DMS 273 treated with DMSO at 0.1 percent for 48 hours (cell line): ENCODE data around the gene DNAJC22.
A peak's percentile ranks its signal among the peaks of the same experiment; 100 is the strongest.
"Not testable (repeated sequence)": the region's sequence is repeated elsewhere in the genome, so short reads cannot be mapped to it uniquely, and the experiment has no call there.

Experiments used
- DNase-seq: peaks from one replicate; lab custom pipeline; 2025; lab: John Stamatoyannopoulos, UW

The DNAJC22 gene

DNA sequence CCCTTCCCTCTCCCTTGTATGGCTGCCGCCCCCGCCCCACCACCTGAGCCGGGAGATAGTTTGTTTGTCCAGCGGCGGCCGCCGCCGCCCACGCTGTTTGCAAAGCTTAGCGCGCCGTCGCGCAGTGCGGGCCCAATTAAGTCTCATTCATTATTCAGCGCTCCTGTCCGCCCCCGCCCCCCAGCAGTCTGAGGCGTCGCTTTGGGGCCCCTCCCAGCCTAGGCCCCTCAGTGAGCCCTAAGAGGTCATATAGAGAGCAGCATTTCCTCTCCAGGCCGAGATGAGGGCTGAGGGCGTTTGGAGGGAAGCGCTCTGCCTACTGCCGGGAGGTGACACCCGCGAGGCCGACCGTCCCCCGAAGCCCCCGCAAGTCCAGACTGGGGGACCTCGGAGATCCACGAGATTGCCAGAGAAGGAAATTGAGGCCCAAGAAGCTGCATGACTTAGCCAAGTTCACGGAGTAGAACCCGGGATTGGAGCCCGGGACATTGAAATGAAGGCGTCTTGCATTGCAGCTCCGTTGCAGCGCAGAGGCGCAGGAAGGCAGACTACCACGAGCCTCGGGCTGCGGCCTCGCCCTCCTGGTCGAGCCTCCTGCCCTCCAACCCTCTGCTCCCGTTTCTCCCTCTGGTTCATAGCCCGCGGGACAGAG, at the start of gene DNAJC22:
TSS of gene DNAJC22 (plus strand) at position 230 of the 652 bp plus-strand sequence. CDS start 1,985 bp downstream, outside the sequence.
- no peak for DNase-seq

DNA sequence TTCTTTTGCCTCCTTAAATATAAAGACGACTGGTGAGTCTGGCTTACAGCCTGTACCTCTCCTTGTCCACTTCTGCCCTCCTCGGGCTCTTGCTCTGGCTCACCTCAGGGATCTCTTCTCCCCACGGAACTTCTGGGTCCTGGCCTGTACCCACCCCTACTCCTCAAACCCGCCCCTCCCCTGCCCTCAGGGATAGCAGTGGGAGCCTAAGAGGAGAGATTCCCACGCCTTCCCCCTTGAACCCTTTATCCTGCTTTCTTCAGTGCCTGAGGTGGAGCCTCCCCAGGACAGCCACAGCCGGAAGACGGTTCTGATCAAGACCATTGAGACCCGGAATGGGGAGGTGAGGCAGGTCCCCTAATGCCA, 49.0 kb upstream of the DNAJC22 start:
- no peak for DNase-seq

- no peak for DNase-seq
These were observed 48.5 kb upstream of the DNAJC22 start for GRCh38 chr12:49298160-49298559.

DNA sequence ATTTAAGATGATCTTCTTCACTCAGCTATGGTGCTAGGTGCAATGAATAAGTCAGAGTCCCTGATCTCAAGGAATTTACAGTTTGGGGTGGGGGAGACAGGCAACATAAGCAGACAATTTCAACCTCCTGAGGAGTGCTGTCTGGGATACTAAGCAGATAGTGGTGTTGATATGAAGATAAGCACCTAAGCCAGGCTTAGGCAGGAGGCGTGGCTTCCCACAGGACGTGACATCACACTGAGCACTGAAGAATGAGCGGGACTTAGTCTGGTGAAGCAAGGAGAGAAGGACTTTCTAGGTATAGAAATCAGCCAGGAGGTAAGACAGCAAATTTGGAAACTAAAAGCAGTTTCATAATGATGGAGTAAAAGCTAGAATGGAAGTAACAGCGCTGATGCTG, 44.9 kb upstream of the DNAJC22 start:
- no peak for DNase-seq

- peak; percentile 25 for DNase-seq
These were observed 42.5 kb upstream of the DNAJC22 start for GRCh38 chr12:49304161-49304560.

DNA sequence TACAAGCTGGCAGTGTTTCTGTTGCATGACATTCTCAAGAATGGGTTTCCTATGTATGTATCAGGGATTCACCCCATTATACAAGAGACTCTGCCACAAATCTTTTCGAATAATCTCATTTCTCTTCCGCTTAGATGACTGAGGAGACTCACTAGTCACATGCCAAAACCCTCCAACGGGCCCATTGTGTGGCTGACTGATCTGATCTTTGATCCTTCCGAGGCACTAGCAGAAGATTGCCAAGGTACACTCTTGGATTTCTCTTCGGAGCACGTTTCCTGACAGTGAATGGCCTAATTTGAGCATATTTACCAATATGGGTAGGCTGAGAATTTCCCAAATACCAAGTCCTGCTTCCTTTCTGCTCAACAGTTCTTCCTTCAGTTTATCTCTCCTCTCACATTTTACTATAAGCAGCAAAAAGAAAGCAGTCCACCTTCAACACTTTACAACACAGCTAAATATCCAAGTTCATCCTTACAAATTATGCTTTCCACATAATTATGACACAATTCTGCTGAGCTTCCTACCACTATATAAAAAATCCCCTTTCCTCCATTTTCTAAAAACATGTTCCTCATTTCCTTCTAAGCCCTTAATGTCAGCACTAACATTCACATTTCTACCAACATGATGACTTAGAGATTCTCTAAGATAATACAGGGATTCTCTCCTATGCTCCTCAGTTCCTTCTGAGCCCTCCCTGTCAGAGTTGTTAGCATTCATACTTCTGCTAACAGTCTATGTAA, 40.8 kb upstream of the DNAJC22 start:
- no peak for DNase-seq

- no peak for DNase-seq
These were observed 37.3 kb upstream of the DNAJC22 start for GRCh38 chr12:49309386-49309785.

DNA sequence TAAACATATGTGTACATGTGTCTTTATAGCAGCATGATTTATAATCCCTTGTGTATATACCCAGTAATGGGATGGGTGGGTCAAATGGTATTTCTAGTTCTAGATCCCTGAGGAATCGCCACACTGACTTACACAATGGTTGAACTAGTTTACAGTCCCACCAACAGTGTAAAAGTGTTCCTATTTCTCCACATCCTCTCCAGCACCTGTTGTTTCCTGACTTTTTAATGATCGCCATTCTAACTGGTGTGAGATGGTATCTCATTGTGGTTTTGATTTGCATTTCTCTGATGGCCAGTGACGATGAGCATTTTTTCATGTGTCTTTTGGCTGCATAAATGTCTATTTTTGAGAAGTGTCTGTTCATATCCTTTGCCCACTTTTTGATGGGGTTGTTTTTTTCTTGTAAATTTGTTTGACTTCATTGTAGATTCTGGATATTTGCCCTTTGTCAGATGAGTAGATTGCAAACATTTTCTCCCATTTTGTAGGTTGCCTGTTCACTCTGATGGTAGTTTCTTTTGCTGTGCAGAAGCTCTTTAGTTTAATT, 36.2 kb upstream of the DNAJC22 start:
- not testable (repeated sequence) for DNase-seq

DNA sequence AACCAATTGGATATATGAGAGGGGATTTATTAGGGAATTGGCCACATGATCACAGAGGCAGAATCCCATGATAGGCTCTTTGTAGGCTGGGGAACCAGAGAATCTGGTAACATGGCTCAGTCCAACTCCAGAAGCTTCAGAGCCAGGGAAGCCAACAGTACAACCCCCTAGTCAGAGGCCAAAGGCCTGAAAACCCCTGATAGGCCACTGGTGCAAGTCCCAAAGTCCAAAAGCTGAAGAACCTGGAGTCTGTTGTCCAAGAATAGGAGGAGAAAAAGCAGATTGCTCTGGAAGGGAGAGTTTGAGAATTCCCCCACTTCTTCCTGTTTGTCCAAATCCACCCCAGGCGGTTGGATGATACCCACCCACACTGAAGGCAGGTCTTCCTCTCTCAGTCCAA, 31.9 kb upstream of the DNAJC22 start:
- no peak for DNase-seq

DNA sequence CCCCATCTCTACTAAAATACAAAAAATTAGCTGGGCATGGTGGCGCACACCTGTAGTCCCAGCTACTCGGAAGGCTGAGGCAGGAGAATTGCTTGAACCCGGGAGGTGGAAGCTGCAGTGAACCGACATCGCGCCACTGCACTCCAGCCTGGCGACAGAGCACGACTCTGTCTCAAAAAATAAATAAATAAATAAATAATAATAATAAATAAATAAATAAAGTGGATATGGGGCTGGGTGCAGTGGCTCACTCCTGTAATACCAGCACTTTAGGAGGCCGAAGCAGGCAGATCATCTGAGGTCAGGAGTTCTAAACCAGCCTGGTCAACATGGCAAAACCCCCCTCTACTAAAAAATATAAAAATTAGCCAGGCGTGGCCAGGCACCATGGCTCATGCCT, 29.6 kb upstream of the DNAJC22 start:
- DNase-seq = not testable (repeated sequence)

DNA sequence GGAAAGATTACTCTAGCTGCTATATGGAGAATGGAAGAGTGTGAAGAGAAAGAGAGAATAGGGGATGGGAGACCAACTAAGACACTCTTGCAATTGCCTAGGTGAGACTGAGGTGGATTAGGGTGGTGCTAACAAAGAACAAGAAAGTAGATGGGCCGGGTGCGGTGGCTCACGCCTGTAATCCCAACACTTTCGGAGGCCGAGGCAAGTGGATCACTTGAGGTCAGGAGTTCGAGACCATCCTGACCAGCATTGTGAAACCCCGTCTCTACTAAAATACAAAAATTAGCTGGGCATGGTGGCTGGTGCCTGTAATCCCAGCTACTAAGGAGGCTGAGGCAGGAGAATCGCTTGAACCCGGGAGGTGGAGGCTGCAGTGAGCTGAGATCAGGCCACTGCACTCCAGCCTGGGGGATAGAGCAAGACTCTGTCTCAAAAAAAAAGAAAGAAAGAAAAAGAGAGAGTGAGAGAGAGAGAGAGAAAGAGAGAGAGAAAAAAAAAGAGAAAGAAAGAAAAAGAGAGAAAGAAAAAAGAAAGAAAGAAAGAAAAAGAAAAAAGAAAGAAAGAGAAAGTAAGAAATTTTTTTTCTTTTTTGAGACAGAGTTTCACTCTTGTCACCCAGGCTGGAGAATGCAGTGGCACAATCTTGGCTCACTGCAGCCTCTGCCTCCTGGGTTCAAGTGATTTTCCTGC, 26.1 kb upstream of the DNAJC22 start:
- not testable (repeated sequence) for DNase-seq

GRCh38 chr12:49322367-49322707, 24.4 kb upstream of the DNAJC22 start:
- DNase-seq = no peak

GRCh38 chr12:49322708-49323523, 23.8 kb upstream of the DNAJC22 start, which contains the start of gene TROAP:
TSS of gene TROAP (plus strand) at chr12:49323255. CDS start at chr12:49323609, 354 bp downstream.
- DNase-seq = peak; percentile 90

DNA sequence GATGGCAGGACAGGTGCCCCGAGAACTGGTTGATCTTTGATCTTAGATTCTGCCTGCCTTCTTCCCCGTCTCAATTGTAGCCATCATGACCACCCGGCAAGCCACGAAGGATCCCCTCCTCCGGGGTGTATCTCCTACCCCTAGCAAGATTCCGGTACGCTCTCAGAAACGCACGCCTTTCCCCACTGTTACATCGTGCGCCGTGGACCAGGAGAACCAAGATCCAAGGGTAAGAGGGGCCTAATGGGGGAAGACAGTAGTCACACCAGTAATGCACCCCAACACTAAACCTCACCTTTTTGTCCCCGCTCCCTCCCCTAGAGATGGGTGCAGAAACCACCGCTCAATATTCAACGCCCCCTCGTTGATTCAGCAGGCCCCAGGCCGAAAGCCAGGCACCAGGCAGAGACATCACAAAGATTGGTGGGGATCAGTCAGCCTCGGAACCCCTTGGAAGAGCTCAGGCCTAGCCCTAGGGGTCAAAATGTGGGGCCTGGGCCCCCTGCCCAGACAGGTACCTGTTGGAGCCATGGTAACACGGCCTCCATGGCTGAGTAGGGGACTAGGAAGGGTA, 23.1 kb upstream of the DNAJC22 start:
- no peak for DNase-seq

DNA sequence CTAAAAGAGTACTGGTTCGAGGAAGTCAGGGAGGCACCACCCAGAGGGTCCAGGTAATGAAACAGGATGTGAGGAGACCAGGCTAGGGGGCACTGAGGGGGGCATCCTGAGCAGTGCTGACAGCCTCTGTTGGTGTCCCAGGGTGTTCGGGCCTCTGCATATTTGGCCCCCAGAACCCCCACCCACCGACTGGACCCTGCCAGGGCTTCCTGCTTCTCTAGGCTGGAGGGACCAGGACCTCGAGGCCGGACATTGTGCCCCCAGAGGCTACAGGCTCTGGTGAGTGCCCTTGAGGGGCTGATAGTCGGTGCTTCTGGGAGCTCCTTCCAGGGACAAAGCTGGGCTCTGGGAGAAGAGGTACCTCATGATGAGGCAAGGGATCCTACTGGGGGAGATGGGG, 21.1 kb upstream of the DNAJC22 start:
- DNase-seq = no peak

DNA sequence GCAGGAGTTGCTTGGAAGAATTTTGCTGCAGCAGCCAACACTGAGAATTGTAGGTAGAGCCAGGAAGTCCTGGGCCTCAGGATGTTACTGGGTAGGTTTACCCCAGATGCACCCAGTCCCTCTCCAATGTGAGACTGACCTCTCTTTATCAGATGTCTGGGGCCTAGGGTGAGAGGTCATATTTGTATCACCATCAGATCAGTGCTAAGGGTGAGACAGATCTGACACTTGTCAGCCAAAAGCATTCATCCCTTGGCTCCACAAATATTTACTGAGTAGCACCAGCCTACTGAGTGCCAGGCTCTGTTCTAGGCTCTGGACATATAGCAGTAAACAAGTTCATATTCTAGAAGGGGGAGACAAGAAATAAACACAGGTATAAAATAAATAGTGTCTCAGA, 19.3 kb upstream of the DNAJC22 start:
- DNase-seq = no peak

DNA sequence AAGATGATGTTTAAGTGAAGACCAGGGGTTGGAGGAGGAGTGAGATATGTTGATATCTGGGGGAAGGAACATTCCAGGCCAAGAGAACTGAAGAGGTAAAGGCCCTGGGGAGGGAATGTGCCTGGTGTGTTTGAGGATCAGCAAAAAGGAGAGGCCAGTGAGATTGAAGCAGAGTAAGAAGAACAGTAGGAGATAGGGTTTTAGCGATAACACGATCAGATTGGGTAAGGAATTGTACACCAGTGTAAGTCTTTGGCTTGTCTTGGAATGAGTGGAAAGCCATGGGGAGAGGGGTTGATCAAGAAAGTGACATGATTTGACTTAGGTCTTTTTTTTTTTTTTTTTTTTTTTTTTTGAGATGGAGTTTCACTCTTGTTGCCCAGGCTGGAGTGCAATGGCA, 18.8 kb upstream of the DNAJC22 start:
- no peak for DNase-seq

DNA sequence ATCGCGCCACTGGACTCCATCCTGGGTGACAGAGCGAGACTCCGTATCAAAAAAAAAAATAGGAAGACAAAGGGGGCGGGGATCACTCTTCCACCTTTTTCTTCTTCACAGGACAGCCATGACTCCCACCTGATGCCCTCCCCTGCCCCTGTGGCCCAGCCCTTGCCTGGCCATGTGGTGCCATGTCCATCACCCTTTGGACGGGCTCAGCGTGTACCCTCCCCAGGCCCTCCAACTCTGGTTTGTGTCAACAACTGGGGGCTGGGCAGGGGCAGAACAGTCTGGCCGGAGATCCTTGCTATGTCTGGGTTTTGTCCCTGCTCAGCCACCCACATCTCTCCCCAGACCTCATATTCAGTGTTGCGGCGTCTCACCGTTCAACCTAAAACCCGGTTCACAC, 17.9 kb upstream of the DNAJC22 start:
- DNase-seq = no peak

GRCh38 chr12:49330032-49330619, 16.6 kb upstream of the DNAJC22 start:
- no peak for DNase-seq

DNA sequence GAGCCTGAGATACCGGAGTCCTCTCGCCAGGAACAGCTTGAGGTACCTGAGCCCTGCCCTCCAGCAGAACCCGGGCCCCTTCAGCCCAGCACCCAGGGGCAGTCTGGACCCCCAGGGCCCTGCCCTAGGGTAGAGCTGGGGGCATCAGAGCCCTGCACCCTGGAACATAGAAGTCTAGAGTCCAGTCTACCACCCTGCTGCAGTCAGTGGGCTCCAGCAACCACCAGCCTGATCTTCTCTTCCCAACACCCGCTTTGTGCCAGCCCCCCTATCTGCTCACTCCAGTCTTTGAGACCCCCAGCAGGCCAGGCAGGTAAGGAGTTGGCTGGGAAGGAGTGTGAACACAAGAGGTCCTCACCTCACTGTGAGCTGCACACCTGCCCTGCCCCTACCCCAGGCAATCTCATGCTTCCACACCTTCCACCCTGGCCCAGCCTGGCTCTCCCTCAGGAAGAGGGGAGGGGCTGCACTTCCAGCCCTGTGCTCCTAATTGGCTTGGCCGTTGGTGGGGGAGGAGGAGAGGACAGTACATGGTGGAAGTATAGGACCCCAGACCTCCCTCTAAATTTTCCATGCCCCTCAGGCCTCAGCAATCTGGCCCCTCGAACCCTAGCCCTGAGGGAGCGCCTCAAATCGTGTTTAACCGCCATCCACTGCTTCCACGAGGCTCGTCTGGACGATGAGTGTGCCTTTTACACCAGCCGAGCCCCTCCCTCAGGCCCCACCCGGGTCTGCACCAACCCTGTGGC, 15.9 kb upstream of the DNAJC22 start:
- DNase-seq = no peak
